ENCODE data around the gene AFG3L2.

- TF ChIP-seq POLR2A (IDR thresholded peaks at IDR 0.05) (no peak), CTCF (IDR thresholded peaks at IDR 0.05) (no peak)
Observed at GRCh38 chr18:12312976-12313375, 64.1 kb downstream of the AFG3L2 start.
